ENCODE results near the gene THUMPD2. TPM values are rescaled to one million over a fixed set of nuclear protein-coding genes. Genes with fewer than 3 reads are reported as not detected.

The THUMPD2 gene
- total and polyA plus RNA-seq, 2 experiments from 2014 or later: 5.6 to 5.8 TPM

- Histone ChIP-seq H2AFZ (0 out of 2 replicates have a peak overlapping the region, but pooled peaks have one; percentile 29), H3K4me3 (no peak overlapping the region), H3F3A (ENCODE audit: insufficient read depth) (no peaks in the 10 kb centered on the region), H3K9me3 (ENCODE audit: low read depth) (peaks cover 6% of the 10 kb centered on the region), H3K79me2 (ENCODE audit: insufficient read depth) (no peaks in the 10 kb centered on the region), H3K4me1 (ENCODE audit: insufficient read depth) (peaks cover 6% of the 10 kb centered on the region; the same call in 1 of the 2 replicates), H3K27ac (0 out of 2 replicates have a peak overlapping the region, but pooled peaks have one; percentile 19), H4K20me1 (ENCODE audit: insufficient read depth) (no peaks in the 10 kb centered on the region), H3K36me3 (ENCODE audit: low read depth) (no peaks in the 10 kb centered on the region), H3K4me2 (ENCODE audit: unreplicated experiment) (no peak overlapping the region), H3K27me3 (replicated peaks; ENCODE audit: insufficient read depth) (no peaks in the 10 kb centered on the region), H3K9me2 (ENCODE audit: insufficient read depth) (no peaks in the 10 kb centered on the region), H3K9ac (no peak overlapping the region)
- 0 to 13% methylated on average over 1 of the region's 1 CpG for WGBS, 2 experiments (ENCODE audit: low coverage in 1 of 2, low lambda C conversion rate in 2 of 2, missing lambda C conversion rate in 2 of 2)
- in situ Hi-C loops (cut with MboI): no loop called here
- DNase-seq: peak; percentile 70
- no peak for TF ChIP-seq EZH2phosphoT487 (IDR thresholded peaks at IDR 0.05; ENCODE audit: insufficient read depth, low read depth)
These were observed 82.2 kb downstream of the THUMPD2 start for GRCh38 chr2:39696838-39697237.

GRCh38 chr2:39696101-39696553 is 82.9 kb downstream of the THUMPD2 start:
- Histone ChIP-seq H3K9ac (no peak overlapping the region), H3K9me2 (ENCODE audit: insufficient read depth) (no peaks in the 10 kb centered on the region), H3K4me3 (no peak overlapping the region), H3K79me2 (ENCODE audit: insufficient read depth) (no peaks in the 10 kb centered on the region), H2AFZ (no peak overlapping the region), H3K27ac (0 out of 2 replicates have a peak overlapping the region, but pooled peaks have one; percentile 19), H3K36me3 (ENCODE audit: low read depth) (no peaks in the 10 kb centered on the region), H3F3A (ENCODE audit: insufficient read depth) (no peaks in the 10 kb centered on the region), H3K9me3 (ENCODE audit: low read depth) (peaks cover 6% of the 10 kb centered on the region), H3K4me2 (ENCODE audit: unreplicated experiment) (no peak overlapping the region), H3K27me3 (replicated peaks; ENCODE audit: insufficient read depth) (no peaks in the 10 kb centered on the region), H4K20me1 (ENCODE audit: insufficient read depth) (no peaks in the 10 kb centered on the region), H3K4me1 (ENCODE audit: insufficient read depth) (peaks cover 6% of the 10 kb centered on the region; the same call in 1 of the 2 replicates)
- peak; percentile 76 for DNase-seq
- in situ Hi-C loops (cut with MboI): no loop called here
- WGBS, 2 experiments (ENCODE audit: low coverage in 1 of 2, low lambda C conversion rate in 2 of 2, missing lambda C conversion rate in 2 of 2): 71 to 84% methylated on average over 4 of the region's 4 CpGs
- TF ChIP-seq EZH2 (IDR thresholded peaks at IDR 0.05; ENCODE audit: insufficient read depth, poor library complexity, severe bottlenecking) (no peak), EZH2phosphoT487 (IDR thresholded peaks at IDR 0.05; ENCODE audit: insufficient read depth, low read depth) (no peak)

GRCh38 chr2:39693245-39693644 is 85.8 kb downstream of the THUMPD2 start:
- no peak overlapping the region for H3K27ac ChIP-seq
- no peaks in the 10 kb centered on the region for H4K20me1 ChIP-seq (ENCODE audit: insufficient read depth)
- no peaks in the 10 kb centered on the region for H3K9me2 ChIP-seq (ENCODE audit: insufficient read depth)
- no peak overlapping the region for H2AFZ ChIP-seq
- H3K4me1 ChIP-seq (ENCODE audit: insufficient read depth): peaks cover 6% of the 10 kb centered on the region; the same call in 1 of the 2 replicates
- H3K9me3 ChIP-seq (ENCODE audit: low read depth): no peaks in the 10 kb centered on the region
- in situ Hi-C loops (cut with MboI): no loop called here
- no peaks in the 10 kb centered on the region for H3K27me3 ChIP-seq (replicated peaks; ENCODE audit: insufficient read depth)
- TF ChIP-seq EZH2phosphoT487 (IDR thresholded peaks at IDR 0.05; ENCODE audit: insufficient read depth, low read depth) (no peak), EZH2 (IDR thresholded peaks at IDR 0.05; ENCODE audit: insufficient read depth, poor library complexity, severe bottlenecking) (no peak)
- no peak overlapping the region for H3K4me2 ChIP-seq (ENCODE audit: unreplicated experiment)
- H3K4me3 ChIP-seq: no peak overlapping the region
- H3F3A ChIP-seq (ENCODE audit: insufficient read depth): no peaks in the 10 kb centered on the region
- H3K79me2 ChIP-seq (ENCODE audit: insufficient read depth): no peaks in the 10 kb centered on the region
- no peak for DNase-seq
- H3K36me3 ChIP-seq (ENCODE audit: low read depth): no peaks in the 10 kb centered on the region
- H3K9ac ChIP-seq: no peak overlapping the region
- 45 to 60% methylated on average over 1 of the region's 1 CpG for WGBS, 2 experiments (ENCODE audit: low coverage in 1 of 2, low lambda C conversion rate in 2 of 2, missing lambda C conversion rate in 2 of 2)

- Histone ChIP-seq H3K9me2 (ENCODE audit: insufficient read depth) (no peaks in the 10 kb centered on the region), H3K4me3 (no peak overlapping the region), H3K79me2 (ENCODE audit: insufficient read depth) (no peaks in the 10 kb centered on the region), H3K9me3 (ENCODE audit: low read depth) (no peaks in the 10 kb centered on the region), H2AFZ (no peak overlapping the region), H3K36me3 (ENCODE audit: low read depth) (no peaks in the 10 kb centered on the region), H3K9ac (no peak overlapping the region), H3K27me3 (replicated peaks; ENCODE audit: insufficient read depth) (no peaks in the 10 kb centered on the region; the same call in 1 of the 2 replicates), H3K27ac (no peak overlapping the region), H3K4me1 (ENCODE audit: insufficient read depth) (no peaks in the 10 kb centered on the region), H3K4me2 (ENCODE audit: unreplicated experiment) (no peak overlapping the region), H3F3A (ENCODE audit: insufficient read depth) (no peaks in the 10 kb centered on the region), H4K20me1 (ENCODE audit: insufficient read depth) (no peaks in the 10 kb centered on the region)
- in situ Hi-C loops (cut with MboI): no loop called here
- 58 to 64% methylated on average over 6 of the region's 6 CpGs for WGBS, 2 experiments (ENCODE audit: low coverage in 1 of 2, low lambda C conversion rate in 2 of 2, missing lambda C conversion rate in 2 of 2)
- no peak for DNase-seq
- TF ChIP-seq EZH2 (IDR thresholded peaks at IDR 0.05; ENCODE audit: insufficient read depth, poor library complexity, severe bottlenecking) (no peak), EZH2phosphoT487 (IDR thresholded peaks at IDR 0.05; ENCODE audit: insufficient read depth, low read depth) (no peak)
These were observed 89.2 kb downstream of the THUMPD2 start for GRCh38 chr2:39689876-39690275.
